Measurements from ENCODE around the gene MRPS12. TPM values are rescaled to one million over a fixed set of nuclear protein-coding genes. Genes with fewer than 3 reads are reported as not detected.
A peak's percentile ranks its signal among the peaks of the same experiment; 100 is the strongest.

MRPS12 gene
- total RNA-seq, 1 donor from 2014 or later, result 27.7 TPM

- no peak overlapping the region for H3K27ac Mint-ChIP-seq (ENCODE audit: unreplicated experiment)
- H3K36me3 Mint-ChIP-seq (ENCODE audit: low read depth), result no peaks in the 10 kb centered on the region
- H3K9me3 Mint-ChIP-seq (ENCODE audit: low read depth), result no peaks in the 10 kb centered on the region
- no peak overlapping the region for H3K4me3 Mint-ChIP-seq (ENCODE audit: unreplicated experiment)
- TF ChIP-seq, protein P1, sequence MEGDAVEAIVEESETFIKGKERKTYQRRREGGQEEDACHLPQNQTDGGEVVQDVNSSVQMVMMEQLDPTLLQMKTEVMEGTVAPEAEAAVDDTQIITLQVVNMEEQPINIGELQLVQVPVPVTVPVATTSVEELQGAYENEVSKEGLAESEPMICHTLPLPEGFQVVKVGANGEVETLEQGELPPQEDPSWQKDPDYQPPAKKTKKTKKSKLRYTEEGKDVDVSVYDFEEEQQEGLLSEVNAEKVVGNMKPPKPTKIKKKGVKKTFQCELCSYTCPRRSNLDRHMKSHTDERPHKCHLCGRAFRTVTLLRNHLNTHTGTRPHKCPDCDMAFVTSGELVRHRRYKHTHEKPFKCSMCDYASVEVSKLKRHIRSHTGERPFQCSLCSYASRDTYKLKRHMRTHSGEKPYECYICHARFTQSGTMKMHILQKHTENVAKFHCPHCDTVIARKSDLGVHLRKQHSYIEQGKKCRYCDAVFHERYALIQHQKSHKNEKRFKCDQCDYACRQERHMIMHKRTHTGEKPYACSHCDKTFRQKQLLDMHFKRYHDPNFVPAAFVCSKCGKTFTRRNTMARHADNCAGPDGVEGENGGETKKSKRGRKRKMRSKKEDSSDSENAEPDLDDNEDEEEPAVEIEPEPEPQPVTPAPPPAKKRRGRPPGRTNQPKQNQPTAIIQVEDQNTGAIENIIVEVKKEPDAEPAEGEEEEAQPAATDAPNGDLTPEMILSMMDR (IDR thresholded peaks at IDR 0.05), result no peak
- no peaks in the 10 kb centered on the region for H3K4me1 Mint-ChIP-seq (ENCODE audit: low read depth)
- DNase-seq (ENCODE audit: low spot score), result peak; percentile 80
- H3K27me3 Mint-ChIP-seq (ENCODE audit: low read depth), result no peaks in the 10 kb centered on the region
These were observed 15.1 kb upstream of the MRPS12 start for GRCh38 chr19:38915329-38916321.

DNA sequence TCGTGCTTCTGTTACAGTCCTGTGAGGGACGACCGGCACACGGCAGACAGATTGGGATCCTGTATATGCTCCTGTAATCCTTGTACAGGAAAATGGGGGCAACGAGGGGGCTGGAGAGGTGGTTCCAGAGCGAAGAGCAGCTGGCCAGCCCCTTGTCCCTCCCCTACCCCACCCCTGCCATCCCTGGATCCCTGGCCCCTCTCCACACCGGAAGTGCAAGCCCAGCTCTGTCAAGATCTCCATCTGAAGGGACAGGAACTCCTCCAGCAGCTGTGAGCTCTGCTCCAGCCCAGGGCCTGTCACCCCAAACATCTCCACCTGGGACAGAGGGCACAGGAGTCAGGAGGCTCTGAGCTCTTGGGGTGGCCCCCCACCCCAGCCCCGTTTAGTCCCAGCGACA is 13.2 kb upstream of the MRPS12 start:
- H3K4me1 Mint-ChIP-seq (ENCODE audit: low read depth), result no peaks in the 10 kb centered on the region
- H3K9me3 Mint-ChIP-seq (ENCODE audit: low read depth), result no peaks in the 10 kb centered on the region
- H3K36me3 Mint-ChIP-seq (ENCODE audit: low read depth), result peaks cover 10% of the 10 kb centered on the region
- H3K4me3 Mint-ChIP-seq (ENCODE audit: unreplicated experiment), result no peak overlapping the region
- no peak overlapping the region for H3K27ac Mint-ChIP-seq (ENCODE audit: unreplicated experiment)
- no peaks in the 10 kb centered on the region for H3K27me3 Mint-ChIP-seq (ENCODE audit: low read depth)
- TF ChIP-seq, protein P1 (IDR thresholded peaks at IDR 0.05), result no peak
- peak; percentile 72 for DNase-seq (ENCODE audit: low spot score)

DNA sequence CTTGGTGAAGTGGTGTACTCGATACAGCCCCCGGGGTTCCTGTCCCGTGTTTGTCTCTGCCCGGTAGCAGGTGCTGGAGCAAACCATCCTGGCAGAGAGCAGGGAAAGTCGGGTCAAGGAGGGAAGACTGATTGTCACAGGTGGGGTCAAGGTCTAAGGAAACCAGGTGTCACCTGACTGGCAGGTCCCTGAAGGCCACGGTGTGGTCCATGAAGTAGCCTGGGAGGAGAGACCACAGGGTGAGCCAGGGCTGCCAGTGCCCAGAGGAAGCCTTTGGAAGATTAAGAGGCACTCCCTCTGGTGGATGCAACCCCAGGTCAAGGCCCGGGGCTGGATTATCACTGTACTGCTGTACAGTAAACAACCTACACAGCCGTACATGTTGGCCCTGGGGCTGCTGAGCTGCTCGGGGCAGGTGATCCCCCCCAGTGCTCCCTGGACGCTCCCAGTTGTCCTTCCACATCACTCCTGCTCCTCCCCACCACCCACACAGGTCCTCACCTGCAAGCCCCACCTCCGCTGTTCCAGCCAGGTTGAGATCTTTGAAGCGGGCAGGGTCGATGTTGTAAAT is 12.7 kb upstream of the MRPS12 start:
- H3K4me1 Mint-ChIP-seq (ENCODE audit: low read depth), result no peaks in the 10 kb centered on the region
- peaks cover 11% of the 10 kb centered on the region for H3K36me3 Mint-ChIP-seq (ENCODE audit: low read depth)
- no peaks in the 10 kb centered on the region for H3K27me3 Mint-ChIP-seq (ENCODE audit: low read depth)
- TF ChIP-seq, protein P1 (IDR thresholded peaks at IDR 0.05), result peak; percentile 35
- DNase-seq (ENCODE audit: low spot score), result peak; percentile 76
- no peak overlapping the region for H3K27ac Mint-ChIP-seq (ENCODE audit: unreplicated experiment)
- no peaks in the 10 kb centered on the region for H3K9me3 Mint-ChIP-seq (ENCODE audit: low read depth)
- H3K4me3 Mint-ChIP-seq (ENCODE audit: unreplicated experiment), result no peak overlapping the region

DNA sequence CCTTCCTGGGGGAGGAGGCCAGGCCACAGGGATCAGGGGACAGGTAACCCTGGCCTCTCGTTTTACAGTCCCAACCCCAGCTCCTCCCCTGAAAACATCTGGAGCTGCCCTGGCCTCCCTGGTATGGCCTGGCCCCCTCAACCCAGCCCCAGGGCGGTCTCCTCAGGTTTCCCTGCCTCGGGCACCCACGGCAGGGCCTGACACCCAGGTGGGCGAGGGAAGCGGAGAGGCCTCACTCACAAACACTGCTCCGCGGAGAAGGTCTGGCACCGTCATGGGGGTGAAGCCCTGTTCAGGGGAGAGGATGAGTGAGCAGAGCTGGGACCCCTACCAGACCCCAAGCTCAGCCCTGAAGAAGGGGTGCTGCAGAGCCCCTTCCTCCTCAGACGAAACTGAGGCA is 12.2 kb upstream of the MRPS12 start:
- DNase-seq (ENCODE audit: low spot score), result peak; percentile 89
- H3K36me3 Mint-ChIP-seq (ENCODE audit: low read depth), result peaks cover 11% of the 10 kb centered on the region
- H3K4me1 Mint-ChIP-seq (ENCODE audit: low read depth), result no peaks in the 10 kb centered on the region
- no peaks in the 10 kb centered on the region for H3K27me3 Mint-ChIP-seq (ENCODE audit: low read depth)
- TF ChIP-seq, protein P1 (IDR thresholded peaks at IDR 0.05), result no peak
- no peak overlapping the region for H3K27ac Mint-ChIP-seq (ENCODE audit: unreplicated experiment)
- H3K4me3 Mint-ChIP-seq (ENCODE audit: unreplicated experiment), result no peak overlapping the region
- no peaks in the 10 kb centered on the region for H3K9me3 Mint-ChIP-seq (ENCODE audit: low read depth)

- TF ChIP-seq, protein P1 (IDR thresholded peaks at IDR 0.05), result no peak
- H3K27me3 Mint-ChIP-seq (ENCODE audit: low read depth), result no peaks in the 10 kb centered on the region
- no peaks in the 10 kb centered on the region for H3K9me3 Mint-ChIP-seq (ENCODE audit: low read depth)
- no peak overlapping the region for H3K27ac Mint-ChIP-seq (ENCODE audit: unreplicated experiment)
- H3K4me1 Mint-ChIP-seq (ENCODE audit: low read depth), result no peaks in the 10 kb centered on the region
- peak; percentile 83 for DNase-seq (ENCODE audit: low spot score)
- H3K36me3 Mint-ChIP-seq (ENCODE audit: low read depth), result peaks cover 15% of the 10 kb centered on the region
- H3K4me3 Mint-ChIP-seq (ENCODE audit: unreplicated experiment), result no peak overlapping the region
These were observed 10.7 kb upstream of the MRPS12 start for GRCh38 chr19:38919837-38920601.

Data from chondrocyte (in vitro differentiated cells).